Gastrocnemius medialis (tissue), 4 donors: Measurements from ENCODE around the gene ATP13A3.

Experiments used
- CTCF ChIP-seq, 5 experiments: fragments of 450-650 bp in 3 of 5; fragments of 200-600 bp in 2 of 5; sonication (generic) in 2 of 5; IDR thresholded peaks in 4 of 5; conservative IDR thresholded peaks in 1 of 5; 1 replicate in 4 of 5; 2 replicates in 1 of 5; pipeline ENCODE4 v1.5.1; 2016 to 2019; ENCODE audit warnings: antibody characterized with exemption in 5 of 5, mild to moderate bottlenecking in 3 of 5, moderate library complexity in 3 of 5
- POLR2A ChIP-seq, 2 donors: fragments of 450-650 bp; IDR thresholded peaks; one replicate each; pipeline ENCODE4 v1.6.1; 2017; ENCODE audit warnings: antibody characterized with exemption in 2 of 2, mild to moderate bottlenecking in 2 of 2, moderate library complexity in 2 of 2

GRCh38 chr3:194464692-194465091 lies 22.1 kb downstream of the ATP13A3 start:
- TF ChIP-seq CTCF (IDR thresholded peaks at IDR 0.05 in 4 of 5, conservative IDR thresholded peaks at IDR 0.05 in 1 of 5) (no peak), POLR2A (IDR thresholded peaks at IDR 0.05) (no peak)
